Caco-2 (cell line): ENCODE data around the gene TMEM39A. TPM values are rescaled to one million over a fixed set of nuclear protein-coding genes. Genes with fewer than 3 reads are reported as not detected.

Experiments
- BruUV-seq: library from RNA; stranded (reverse); fragments of 400-500 nt; replicated peaks from 2 replicates; lab custom pipeline; 2021; lab: Mats Ljungman, UMichigan
- CTCF ChIA-PET: fragments of 300-600 bp; sonication (Branson Sonifier 250); formaldehyde crosslinking; loops from one replicate; lab custom pipeline; 2022; ENCODE audit warnings: antibody characterized with exemption; lab: Charles Lee
- POLR2A ChIA-PET: fragments of 300-600 bp; sonication (Branson Sonifier 250); formaldehyde crosslinking; loops from one replicate; lab custom pipeline; 2022; ENCODE audit warnings: antibody characterized with exemption; lab: Charles Lee
- DNase-seq, 2 experiments: peaks; one replicate each; pipeline versions ENCODE4 v3.0.0 to v3.0.0-alpha.2; 2020 to 2022
- H3K27me3 ChIP-seq: replicated peaks from 2 replicates; pipeline ENCODE4 v1.6.0; 2011; ENCODE audit warnings: low read length; ENCODE audit not compliant: control insufficient read depth, insufficient read depth
- H3K36me3 ChIP-seq: 2 replicates; pipeline ENCODE4 v1.5.1; 2011; ENCODE audit warnings: low read length; ENCODE audit not compliant: control insufficient read depth, insufficient read depth
- H3K4me1 ChIP-seq: fragments of 250-450 bp; sonication (Bioruptor Pico); 2 replicates; pipeline ENCODE4 v1.5.1; 2020; ENCODE audit warnings: mild to moderate bottlenecking
- H3K4me3 ChIP-seq: 2 replicates; pipeline ENCODE4 v1.5.1; 2011; ENCODE audit warnings: low read depth, mild to moderate bottlenecking, control low read depth, low read length
- H3K9me3 ChIP-seq: fragments of 250-450 bp; sonication (Bioruptor Pico); 2 replicates; pipeline ENCODE4 v1.5.1; 2020; ENCODE audit warnings: mild to moderate bottlenecking, moderate library complexity
- H3K27ac Mint-ChIP-seq: one replicate; pipeline ENCODE4 v1.8.0; 2022; ENCODE audit warnings: mixed read lengths; ENCODE audit not compliant: unreplicated experiment
- H3K27me3 Mint-ChIP-seq: one replicate; pipeline ENCODE4 v1.8.0; 2022; ENCODE audit warnings: mixed read lengths; ENCODE audit not compliant: insufficient read depth, unreplicated experiment
- H3K36me3 Mint-ChIP-seq: one replicate; pipeline ENCODE4 v1.8.0; 2022; ENCODE audit warnings: mild to moderate bottlenecking, mixed read lengths; ENCODE audit not compliant: insufficient read depth, unreplicated experiment
- H3K4me1 Mint-ChIP-seq: one replicate; pipeline ENCODE4 v1.8.0; 2022; ENCODE audit warnings: low read depth, mixed read lengths; ENCODE audit not compliant: unreplicated experiment
- H3K4me3 Mint-ChIP-seq: one replicate; pipeline ENCODE4 v1.8.0; 2022; ENCODE audit warnings: mild to moderate bottlenecking, moderate library complexity, mixed read lengths; ENCODE audit not compliant: unreplicated experiment
- H3K9me3 Mint-ChIP-seq: one replicate; pipeline ENCODE4 v1.8.0; 2022; ENCODE audit warnings: mixed read lengths; ENCODE audit not compliant: unreplicated experiment
- CTCF ChIP-seq, 2 experiments: fragments of 200-600 bp in 1 of 2; IDR thresholded peaks; 1 replicate in 1 of 2; 2 replicates in 1 of 2; pipeline versions ENCODE4 v1.5.1 to v1.8.0; 2011 to 2022; ENCODE audit warnings: antibody characterized with exemption in 1 of 2, control low read depth in 1 of 2, inconsistent platforms in 1 of 2, low read depth in 1 of 2, low read length in 1 of 2, mild to moderate bottlenecking in 1 of 2, moderate library complexity in 1 of 2; ENCODE audit not compliant: insufficient read depth in 1 of 2, severe bottlenecking in 1 of 2, unreplicated experiment in 1 of 2
- intact Hi-C: fragments of 100-400 bp; cut with micrococcal nuclease; formaldehyde crosslinking; loops from one replicate; pipeline ENCODE4 v1.10.0; 2022; ENCODE audit not compliant: unreplicated experiment
- total RNA-seq: library from RNA; stranded (reverse); gene quantifications from 2 replicates; pipeline ENCODE4 v1.2.3, GENCODE V29; 2022

The TMEM39A gene
- total RNA-seq, 1 experiment from 2014 or later = 52.1 TPM

DNA sequence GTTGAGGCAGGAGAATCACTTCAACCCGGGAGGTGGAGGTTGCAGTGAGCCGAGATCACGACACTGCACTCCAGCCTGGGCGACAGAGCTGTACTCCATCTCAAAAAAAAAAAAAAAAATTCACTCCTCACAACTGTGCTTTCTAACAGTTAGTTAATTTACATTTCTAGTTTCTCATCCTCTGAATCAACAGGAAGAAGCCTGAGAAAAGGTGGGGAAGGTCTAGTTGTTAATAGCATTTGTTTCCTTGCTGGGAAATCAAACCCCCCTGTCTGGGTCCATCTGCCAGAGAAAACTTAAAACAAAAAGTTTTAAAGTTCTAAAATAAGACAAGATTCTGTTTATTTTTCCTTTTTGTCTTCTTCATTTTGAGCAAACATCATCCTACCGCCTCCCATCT, 62.3 kb downstream of the TMEM39A start:
- H3K9me3 ChIP-seq = no peaks in the 10 kb centered on the region
- no peaks in the 10 kb centered on the region for H3K4me1 ChIP-seq
- POLR2A ChIA-PET = no interaction called here
- no TSS peak for BruUV-seq
- no peaks in the 10 kb centered on the region for H3K36me3 ChIP-seq
- H3K4me3 Mint-ChIP-seq = no peak overlapping the region
- CTCF ChIA-PET = no interaction called here
- intact Hi-C loops = no loop called here
- H3K9me3 Mint-ChIP-seq = no peaks in the 10 kb centered on the region
- no peak overlapping the region for H3K27ac Mint-ChIP-seq
- no peaks in the 10 kb centered on the region for H3K4me1 Mint-ChIP-seq
- TF ChIP-seq CTCF (IDR thresholded peaks at IDR 0.05; ENCODE audit: insufficient read depth in 1 of 2, low read depth in 1 of 2, low read length in 1 of 2, severe bottlenecking in 1 of 2, unreplicated experiment in 1 of 2) = no peak
- H3K4me3 ChIP-seq = no peak overlapping the region
- no peaks in the 10 kb centered on the region for H3K27me3 Mint-ChIP-seq
- no peaks in the 10 kb centered on the region for H3K36me3 Mint-ChIP-seq
- no peak for DNase-seq
- no peaks in the 10 kb centered on the region for H3K27me3 ChIP-seq

DNA sequence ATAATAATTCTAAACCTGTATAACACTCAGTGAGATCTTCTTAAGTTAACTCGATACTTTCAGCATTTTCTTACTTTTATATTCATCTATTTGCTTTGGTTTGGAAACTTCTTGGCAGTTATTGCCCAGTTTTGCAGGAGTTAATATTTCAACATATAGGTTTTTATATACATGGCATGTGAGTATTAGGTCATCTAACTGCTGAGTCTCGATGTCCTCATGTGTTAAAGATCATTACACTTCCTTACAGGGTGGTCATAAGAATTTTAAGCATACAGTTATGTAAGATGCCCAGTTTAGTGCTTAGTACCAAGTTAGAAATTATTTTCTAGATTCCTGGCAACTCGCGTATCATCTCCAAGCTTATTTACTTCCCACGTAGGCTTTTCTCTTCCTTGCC, 62.9 kb downstream of the TMEM39A start:
- ChIA-PET CTCF (no interaction called here), POLR2A (no interaction called here)
- H3K4me3 Mint-ChIP-seq = no peak overlapping the region
- H3K9me3 ChIP-seq = no peaks in the 10 kb centered on the region
- DNase-seq = no peak
- no peaks in the 10 kb centered on the region for H3K4me1 Mint-ChIP-seq
- no peaks in the 10 kb centered on the region for H3K9me3 Mint-ChIP-seq
- H3K4me3 ChIP-seq = no peak overlapping the region
- BruUV-seq = no TSS peak
- intact Hi-C loops = no loop called here
- no peak overlapping the region for H3K27ac Mint-ChIP-seq
- no peaks in the 10 kb centered on the region for H3K27me3 Mint-ChIP-seq
- H3K4me1 ChIP-seq = no peaks in the 10 kb centered on the region
- TF ChIP-seq CTCF (IDR thresholded peaks at IDR 0.05; ENCODE audit: insufficient read depth in 1 of 2, low read depth in 1 of 2, low read length in 1 of 2, severe bottlenecking in 1 of 2, unreplicated experiment in 1 of 2) = no peak
- no peaks in the 10 kb centered on the region for H3K27me3 ChIP-seq
- no peaks in the 10 kb centered on the region for H3K36me3 Mint-ChIP-seq
- H3K36me3 ChIP-seq = no peaks in the 10 kb centered on the region

DNA sequence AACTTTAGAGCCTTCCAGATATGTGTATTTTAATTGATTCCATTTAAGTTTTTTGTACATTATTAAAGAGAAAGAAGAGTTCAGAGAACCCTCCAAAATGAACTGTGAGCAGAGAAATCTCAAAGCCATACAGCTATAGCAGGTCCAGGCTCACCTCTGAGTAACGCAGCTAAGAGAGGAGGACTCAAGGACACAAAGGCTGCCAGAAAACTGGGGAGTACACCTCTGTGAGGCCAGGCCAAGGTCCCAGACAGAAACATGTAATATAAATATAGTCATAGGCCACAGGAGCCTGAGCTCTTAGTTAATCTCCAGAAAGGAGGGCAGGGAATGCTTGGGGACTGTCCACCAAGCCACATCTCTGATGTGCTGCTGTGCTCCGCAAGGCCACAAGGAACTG, 66.5 kb downstream of the TMEM39A start:
- Mint-ChIP-seq H3K27ac (no peak overlapping the region), H3K36me3 (no peaks in the 10 kb centered on the region), H3K4me3 (no peak overlapping the region), H3K9me3 (no peaks in the 10 kb centered on the region), H3K4me1 (no peaks in the 10 kb centered on the region), H3K27me3 (no peaks in the 10 kb centered on the region)
- CTCF ChIA-PET = interaction anchor here (0.6 kb wide), 1 partner anchor 517 kb away, joined by 3 read pairs; no protein-coding TSS in a partner anchor
- no peaks in the 10 kb centered on the region for H3K27me3 ChIP-seq
- DNase-seq = no peak
- H3K4me3 ChIP-seq = no peak overlapping the region
- no peaks in the 10 kb centered on the region for H3K36me3 ChIP-seq
- no peak for TF ChIP-seq CTCF (IDR thresholded peaks at IDR 0.05; ENCODE audit: insufficient read depth in 1 of 2, low read depth in 1 of 2, low read length in 1 of 2, severe bottlenecking in 1 of 2, unreplicated experiment in 1 of 2)
- no peaks in the 10 kb centered on the region for H3K4me1 ChIP-seq
- BruUV-seq = no TSS peak
- POLR2A ChIA-PET = no interaction called here
- H3K9me3 ChIP-seq = no peaks in the 10 kb centered on the region
- intact Hi-C loops = no loop called here
